Gastrocnemius medialis (tissue), 4 donors: Measurements from ENCODE around the gene ST7. TPM values are rescaled to one million over a fixed set of nuclear protein-coding genes. Genes with fewer than 3 reads are reported as not detected.

ENCODE experiments used
- ATAC-seq, 2 donors: fragments of 150-250 bp; one replicate each; pipeline ENCODE4 v1.9.1; 2016
- DNase-seq, 2 donors: peaks; one replicate each; pipeline ENCODE4 v3.0.0-alpha.2; 2019
- H3K27ac ChIP-seq, 4 donors: fragments of 200-600 bp; sonication (generic); 1 replicate in 1 of 4; 2 replicates in 3 of 4; pipeline ENCODE4 v1.5.1; 2016 to 2018; ENCODE audit warnings: mild to moderate bottlenecking in 2 of 4, moderate library complexity in 1 of 4
- H3K27me3 ChIP-seq, 3 donors: fragments of 200-600 bp; sonication (generic) in 2 of 3; 1 replicate in 1 of 3; 2 replicates in 2 of 3; pipeline versions ENCODE4 v1.5.1 to v1.6.0; 2016 to 2019; ENCODE audit warnings: mild to moderate bottlenecking in 1 of 3, moderate library complexity in 1 of 3
- H3K36me3 ChIP-seq, 2 donors: fragments of 200-600 bp; sonication (generic) in 1 of 2; one replicate each; pipeline ENCODE4 v1.5.1; 2017 to 2018
- H3K4me1 ChIP-seq, 2 donors: fragments of 200-600 bp; sonication (generic) in 1 of 2; one replicate each; pipeline ENCODE4 v1.5.1; 2016 to 2017; ENCODE audit warnings: mild to moderate bottlenecking in 2 of 2
- H3K4me3 ChIP-seq, 4 donors: fragments of 200-600 bp; sonication (generic) in 3 of 4; 1 replicate in 1 of 4; 2 replicates in 3 of 4; pipeline ENCODE4 v1.5.1; 2016 to 2019; ENCODE audit warnings: mild to moderate bottlenecking in 2 of 4
- H3K9me3 ChIP-seq, 3 donors: fragments of 200-600 bp; sonication (generic) in 2 of 3; 1 replicate in 1 of 3; 2 replicates in 2 of 3; pipeline ENCODE4 v1.5.1; 2016 to 2019
- CTCF ChIP-seq, 5 experiments: fragments of 450-650 bp in 3 of 5; fragments of 200-600 bp in 2 of 5; sonication (generic) in 2 of 5; IDR thresholded peaks in 4 of 5; conservative IDR thresholded peaks in 1 of 5; 1 replicate in 4 of 5; 2 replicates in 1 of 5; pipeline ENCODE4 v1.5.1; 2016 to 2019; ENCODE audit warnings: antibody characterized with exemption in 5 of 5, mild to moderate bottlenecking in 3 of 5, moderate library complexity in 3 of 5
- POLR2A ChIP-seq, 2 donors: fragments of 450-650 bp; IDR thresholded peaks; one replicate each; pipeline ENCODE4 v1.6.1; 2017; ENCODE audit warnings: antibody characterized with exemption in 2 of 2, mild to moderate bottlenecking in 2 of 2, moderate library complexity in 2 of 2
- in situ Hi-C, 4 donors: fragments of 200-750 bp; cut with MboI; loops; one replicate each; pipeline versions ENCODE4 v1.15.0 to v1.8.0; 2017; ENCODE audit warnings: low sequenced_read_pairs in 4 of 4
- intact Hi-C: fragments of 100-400 bp; cut with DNase I; formaldehyde crosslinking; loops from one replicate; pipeline ENCODE4 v1.15.1; 2023; ENCODE audit warnings: low total_unique reads
- total RNA-seq, 4 donors: library from RNA; depleted of rRNA; stranded (reverse); fragments of >200 nt; gene quantifications; one replicate each; pipeline versions ENCODE4 v1.1.0 to v1.2.3, GENCODE V29; 2016

Gene ST7
- total RNA-seq, 4 donors from 2014 or later: 5.5 to 14.5 (median 11.9) TPM

- Histone ChIP-seq H3K27me3 (no peaks in the 10 kb centered on the region), H3K36me3 (no peaks in the 10 kb centered on the region), H3K27ac (no peak overlapping the region), H3K4me1 (no peaks in the 10 kb centered on the region), H3K9me3 (no peaks in the 10 kb centered on the region), H3K4me3 (no peak overlapping the region)
- ATAC-seq (no peak), DNase-seq (no peak)
- TF ChIP-seq CTCF (IDR thresholded peaks at IDR 0.05 in 4 of 5, conservative IDR thresholded peaks at IDR 0.05 in 1 of 5) (no peak), POLR2A (IDR thresholded peaks at IDR 0.05) (no peak)
- in situ Hi-C loops (no loop called here), intact Hi-C loops (no loop called here)
Measured at GRCh38 chr7:117262546-117262945, 309.2 kb downstream of the ST7 start.

GRCh38 chr7:117264716-117265115 lies 311.4 kb downstream of the ST7 start:
- in situ Hi-C loops: no loop called here
- Histone ChIP-seq H3K9me3 (no peaks in the 10 kb centered on the region), H3K4me3 (no peak overlapping the region), H3K27ac (no peak overlapping the region), H3K4me1 (no peaks in the 10 kb centered on the region), H3K36me3 (no peaks in the 10 kb centered on the region), H3K27me3 (no peaks in the 10 kb centered on the region)
- no peak for TF ChIP-seq CTCF (IDR thresholded peaks at IDR 0.05 in 4 of 5, conservative IDR thresholded peaks at IDR 0.05 in 1 of 5)
- no peak for TF ChIP-seq POLR2A (IDR thresholded peaks at IDR 0.05)
- ATAC-seq (no peak), DNase-seq (no peak)
- intact Hi-C loops: no loop called here

- TF ChIP-seq POLR2A (IDR thresholded peaks at IDR 0.05) (no peak), CTCF (IDR thresholded peaks at IDR 0.05 in 4 of 5, conservative IDR thresholded peaks at IDR 0.05 in 1 of 5) (no peak)
- Histone ChIP-seq H3K9me3 (no peaks in the 10 kb centered on the region), H3K27me3 (no peaks in the 10 kb centered on the region), H3K4me3 (no peak overlapping the region), H3K4me1 (no peaks in the 10 kb centered on the region), H3K36me3 (no peaks in the 10 kb centered on the region), H3K27ac (no peak overlapping the region)
- no peak for DNase-seq
- no peak for ATAC-seq
- intact Hi-C loops (no loop called here), in situ Hi-C loops (no loop called here)
Measured at GRCh38 chr7:117269417-117269816, 316.1 kb downstream of the ST7 start.

GRCh38 chr7:117269886-117270285 lies 316.6 kb downstream of the ST7 start:
- intact Hi-C loops (no loop called here), in situ Hi-C loops (no loop called here)
- H3K9me3 ChIP-seq: no peaks in the 10 kb centered on the region
- DNase-seq (no peak), ATAC-seq (no peak)
- no peak overlapping the region for H3K4me3 ChIP-seq
- H3K4me1 ChIP-seq: no peaks in the 10 kb centered on the region
- no peaks in the 10 kb centered on the region for H3K36me3 ChIP-seq
- no peak for TF ChIP-seq POLR2A (IDR thresholded peaks at IDR 0.05)
- no peak for TF ChIP-seq CTCF (IDR thresholded peaks at IDR 0.05 in 4 of 5, conservative IDR thresholded peaks at IDR 0.05 in 1 of 5)
- H3K27me3 ChIP-seq: no peaks in the 10 kb centered on the region
- H3K27ac ChIP-seq: no peak overlapping the region

GRCh38 chr7:117270371-117270770 lies 317.1 kb downstream of the ST7 start:
- in situ Hi-C loops: no loop called here
- TF ChIP-seq CTCF (IDR thresholded peaks at IDR 0.05 in 4 of 5, conservative IDR thresholded peaks at IDR 0.05 in 1 of 5): no peak
- TF ChIP-seq POLR2A (IDR thresholded peaks at IDR 0.05): no peak
- Histone ChIP-seq H3K36me3 (no peaks in the 10 kb centered on the region), H3K4me3 (no peak overlapping the region), H3K4me1 (no peaks in the 10 kb centered on the region), H3K27ac (no peak overlapping the region), H3K27me3 (no peaks in the 10 kb centered on the region), H3K9me3 (no peaks in the 10 kb centered on the region)
- no peak for ATAC-seq
- intact Hi-C loops: no loop called here
- no peak for DNase-seq
